ENCODE measurements around the gene LBHD1.

LBHD1 gene

DNA sequence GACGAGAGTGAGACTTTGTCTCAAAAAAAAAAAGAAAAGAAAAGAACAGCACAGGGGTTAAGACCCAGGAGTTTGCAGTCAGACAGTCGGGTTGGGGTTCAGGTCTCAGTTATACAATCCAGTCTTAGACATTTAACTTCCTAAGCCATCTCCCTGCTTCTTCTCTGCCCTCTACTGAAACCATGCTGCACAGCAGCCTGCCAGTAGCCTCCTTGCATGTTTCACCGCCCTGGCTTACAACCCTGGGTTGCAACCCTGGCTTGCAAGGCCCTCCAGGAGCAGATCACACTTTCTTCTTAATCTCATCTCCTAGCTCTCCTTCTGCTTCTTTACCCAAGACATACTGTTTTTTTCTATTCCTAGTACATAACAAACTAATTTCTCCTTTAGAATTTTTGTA lies 44.4 kb downstream of the LBHD1 start:
- no peaks in the 10 kb centered on the region for H3K27me3 ChIP-seq (ENCODE audit: insufficient read depth, low read length, poor library complexity, severe bottlenecking)
- H3K79me2 ChIP-seq (ENCODE audit: insufficient read depth, low read length): no peaks in the 10 kb centered on the region
- H3K9me3 ChIP-seq (ENCODE audit: insufficient read depth, low read depth, low read length): no peaks in the 10 kb centered on the region
- no peaks in the 10 kb centered on the region for H4K20me1 ChIP-seq (ENCODE audit: insufficient read depth, low read length, poor library complexity, severe bottlenecking)
- H3K4me1 ChIP-seq (ENCODE audit: insufficient read depth, low read length, poor library complexity, severe bottlenecking): no peaks in the 10 kb centered on the region
- H3K36me3 ChIP-seq (ENCODE audit: insufficient read depth, low read length): peaks cover 67% of the 10 kb centered on the region; the same call in 1 of the 2 replicates
- no peak overlapping the region for H3K4me2 ChIP-seq (ENCODE audit: low read depth, low read length, poor library complexity, severe bottlenecking)
- H3K4me3 ChIP-seq (ENCODE audit: low read length, poor library complexity, severe bottlenecking): no peak overlapping the region
- no peak overlapping the region for H3K9ac ChIP-seq (ENCODE audit: low read depth, low read length, poor library complexity, severe bottlenecking)
- H2AFZ ChIP-seq (ENCODE audit: low read length): no peak overlapping the region
- peaks cover 8% of the 10 kb centered on the region for H3F3A ChIP-seq (ENCODE audit: low read depth)
- no peaks in the 10 kb centered on the region for H3K9me2 ChIP-seq (replicated peaks; ENCODE audit: low read depth, low read length)
- TF ChIP-seq EZH2phosphoT487 (IDR thresholded peaks at IDR 0.05; ENCODE audit: borderline replicate concordance): no peak
- TF ChIP-seq, protein P1, sequence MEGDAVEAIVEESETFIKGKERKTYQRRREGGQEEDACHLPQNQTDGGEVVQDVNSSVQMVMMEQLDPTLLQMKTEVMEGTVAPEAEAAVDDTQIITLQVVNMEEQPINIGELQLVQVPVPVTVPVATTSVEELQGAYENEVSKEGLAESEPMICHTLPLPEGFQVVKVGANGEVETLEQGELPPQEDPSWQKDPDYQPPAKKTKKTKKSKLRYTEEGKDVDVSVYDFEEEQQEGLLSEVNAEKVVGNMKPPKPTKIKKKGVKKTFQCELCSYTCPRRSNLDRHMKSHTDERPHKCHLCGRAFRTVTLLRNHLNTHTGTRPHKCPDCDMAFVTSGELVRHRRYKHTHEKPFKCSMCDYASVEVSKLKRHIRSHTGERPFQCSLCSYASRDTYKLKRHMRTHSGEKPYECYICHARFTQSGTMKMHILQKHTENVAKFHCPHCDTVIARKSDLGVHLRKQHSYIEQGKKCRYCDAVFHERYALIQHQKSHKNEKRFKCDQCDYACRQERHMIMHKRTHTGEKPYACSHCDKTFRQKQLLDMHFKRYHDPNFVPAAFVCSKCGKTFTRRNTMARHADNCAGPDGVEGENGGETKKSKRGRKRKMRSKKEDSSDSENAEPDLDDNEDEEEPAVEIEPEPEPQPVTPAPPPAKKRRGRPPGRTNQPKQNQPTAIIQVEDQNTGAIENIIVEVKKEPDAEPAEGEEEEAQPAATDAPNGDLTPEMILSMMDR (conservative IDR thresholded peaks at IDR 0.05; ENCODE audit: low read length): peak; percentile 29; the same call in 1 of the 2 replicates

- H3K27me3 ChIP-seq (ENCODE audit: insufficient read depth, low read length, poor library complexity, severe bottlenecking): no peaks in the 10 kb centered on the region
- H3K4me2 ChIP-seq (ENCODE audit: low read depth, low read length, poor library complexity, severe bottlenecking): peak overlapping the region; percentile 89
- TF ChIP-seq, protein P1 (conservative IDR thresholded peaks at IDR 0.05; ENCODE audit: low read length): no peak
- no peak for TF ChIP-seq EZH2phosphoT487 (IDR thresholded peaks at IDR 0.05; ENCODE audit: borderline replicate concordance)
- H3F3A ChIP-seq (ENCODE audit: low read depth): peaks cover 15% of the 10 kb centered on the region
- H3K4me1 ChIP-seq (ENCODE audit: insufficient read depth, low read length, poor library complexity, severe bottlenecking): peaks cover 12% of the 10 kb centered on the region
- peaks cover 24% of the 10 kb centered on the region; the same call in 1 of the 2 replicates for H3K36me3 ChIP-seq (ENCODE audit: insufficient read depth, low read length)
- H3K9ac ChIP-seq (ENCODE audit: low read depth, low read length, poor library complexity, severe bottlenecking): peak overlapping the region; percentile 88
- peaks cover 21% of the 10 kb centered on the region for H3K79me2 ChIP-seq (ENCODE audit: insufficient read depth, low read length)
- H3K9me3 ChIP-seq (ENCODE audit: insufficient read depth, low read depth, low read length): no peaks in the 10 kb centered on the region
- no peaks in the 10 kb centered on the region for H3K9me2 ChIP-seq (replicated peaks; ENCODE audit: low read depth, low read length)
- no peaks in the 10 kb centered on the region for H4K20me1 ChIP-seq (ENCODE audit: insufficient read depth, low read length, poor library complexity, severe bottlenecking)
- peak overlapping the region; percentile 83 for H3K4me3 ChIP-seq (ENCODE audit: low read length, poor library complexity, severe bottlenecking)
- H2AFZ ChIP-seq (ENCODE audit: low read length): peak overlapping the region; percentile 25; the same call in 1 of the 2 replicates
Observed at GRCh38 chr11:62622476-62623089, 49.5 kb downstream of the LBHD1 start.

DNA sequence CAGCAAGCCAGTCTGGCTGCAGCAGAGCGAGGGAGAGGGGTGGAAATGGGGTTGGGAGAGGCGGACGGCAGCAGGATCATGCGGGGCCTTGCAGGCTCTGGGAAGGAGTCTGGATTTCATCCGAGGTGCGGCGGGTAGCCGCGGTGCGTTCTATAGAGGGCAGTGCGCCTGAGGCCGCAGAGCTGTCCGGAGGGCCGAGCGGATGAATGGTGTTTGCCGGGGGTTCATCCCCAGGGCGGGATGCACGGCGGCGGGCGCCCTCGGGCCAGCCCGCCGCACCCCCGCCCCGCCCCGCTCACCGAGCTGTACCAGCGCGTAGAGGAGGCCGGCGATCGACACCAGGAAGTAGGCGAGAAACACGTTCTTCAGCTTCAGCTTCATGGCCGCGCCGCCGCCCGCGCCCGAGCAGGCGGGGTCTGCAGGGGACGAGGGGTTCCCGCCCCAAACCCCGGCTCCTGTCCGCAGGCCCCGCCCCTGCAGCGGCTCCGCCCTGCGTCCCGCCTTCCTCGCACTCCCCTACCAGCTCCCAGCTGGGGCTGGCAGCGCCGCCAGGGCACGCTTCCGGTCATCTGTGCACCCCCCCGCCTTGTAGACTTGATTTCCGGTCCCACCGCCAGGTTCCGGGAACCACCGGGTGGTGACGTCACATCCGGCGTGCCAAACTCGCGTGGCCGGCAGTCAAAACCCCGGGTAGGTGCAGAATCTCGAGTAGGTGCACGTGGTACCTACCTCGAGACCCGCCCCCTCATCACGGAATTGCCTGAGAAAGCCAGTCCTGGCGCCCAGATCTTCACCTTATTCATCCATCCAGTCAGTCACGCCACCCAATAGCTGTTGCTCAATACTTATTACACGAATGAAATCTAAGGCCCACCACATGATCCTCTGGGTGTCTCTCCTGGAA lies 50.2 kb downstream of the LBHD1 start, which contains the start of gene B3GAT3:
Gene B3GAT3 (minus strand): TSS at position 420 of the 904 bp plus-strand sequence. CDS start 39 bp downstream, at position 381.
- H3K4me3 ChIP-seq (ENCODE audit: low read length, poor library complexity, severe bottlenecking): peak within 1 kb of the TSS; percentile 83
- peak within 1 kb of the TSS; percentile 88 for H3K9ac ChIP-seq (ENCODE audit: low read depth, low read length, poor library complexity, severe bottlenecking)
- no peak for TF ChIP-seq EZH2phosphoT487 (IDR thresholded peaks at IDR 0.05; ENCODE audit: borderline replicate concordance)
- TF ChIP-seq, protein P1 (conservative IDR thresholded peaks at IDR 0.05; ENCODE audit: low read length): no peak
- H4K20me1 ChIP-seq (ENCODE audit: insufficient read depth, low read length, poor library complexity, severe bottlenecking): no peaks in the 10 kb centered on the region
- H3F3A ChIP-seq (ENCODE audit: low read depth): peaks cover 15% of the 10 kb centered on the region
- H2AFZ ChIP-seq (ENCODE audit: low read length): peak within 1 kb of the TSS; percentile 52; the same call in 1 of the 2 replicates
- H3K4me1 ChIP-seq (ENCODE audit: insufficient read depth, low read length, poor library complexity, severe bottlenecking): peaks cover 12% of the 10 kb centered on the region
- H3K9me3 ChIP-seq (ENCODE audit: insufficient read depth, low read depth, low read length): no peaks in the 10 kb centered on the region
- H3K4me2 ChIP-seq (ENCODE audit: low read depth, low read length, poor library complexity, severe bottlenecking): peak within 1 kb of the TSS; percentile 89
- no peaks in the 10 kb centered on the region for H3K27me3 ChIP-seq (ENCODE audit: insufficient read depth, low read length, poor library complexity, severe bottlenecking)
- H3K79me2 ChIP-seq (ENCODE audit: insufficient read depth, low read length): peaks cover 21% of the 10 kb centered on the region
- no peaks in the 10 kb centered on the region for H3K9me2 ChIP-seq (replicated peaks; ENCODE audit: low read depth, low read length)
- peaks cover 20% of the 10 kb centered on the region; the same call in 1 of the 2 replicates for H3K36me3 ChIP-seq (ENCODE audit: insufficient read depth, low read length)

All from Loucy (cell line).